Right lung (tissue), 5 donors: ENCODE results near the gene FIP1L1. TPM values are rescaled to one million over a fixed set of nuclear protein-coding genes. Genes with fewer than 3 reads are reported as not detected.
A peak's percentile ranks its signal among the peaks of the same experiment; 100 is the strongest.
"Not testable (repeated sequence)": the region's sequence is repeated elsewhere in the genome, so short reads cannot be mapped to it uniquely, and the experiment has no call there.

Source experiments
- DNase-seq, 2 donors: peaks; one replicate each; pipeline ENCODE4 v3.0.0-alpha.2; 2013
- polyA plus RNA-seq, 5 donors: library from polyadenylated mRNA; unstranded; fragments of 120-200 nt; gene quantifications; one replicate each; pipeline versions ENCODE4 v1.2.1 to v1.2.3, GENCODE V29; 2013; ENCODE audit warnings: inconsistent platforms in 1 of 5, low replicate concordance in 1 of 5; ENCODE audit not compliant: insufficient read length in 5 of 5, insufficient read depth in 1 of 5

Gene FIP1L1
- polyA plus RNA-seq, 5 donors = 67.4 to 100 (median 87.8) TPM

GRCh38 chr4:53466576-53466975 lies 89.1 kb downstream of the FIP1L1 start:
- DNase-seq = not testable (repeated sequence)

- DNase-seq = no peak
Measured at GRCh38 chr4:53476232-53477037, 99.0 kb downstream of the FIP1L1 start.

- no peak for DNase-seq
Measured at GRCh38 chr4:53477038-53477565, 99.7 kb downstream of the FIP1L1 start.

GRCh38 chr4:53477636-53478035 lies 100.2 kb downstream of the FIP1L1 start:
- DNase-seq = no peak

GRCh38 chr4:53478671-53479456 lies 101.4 kb downstream of the FIP1L1 start:
- no peak for DNase-seq

GRCh38 chr4:53479736-53480525 lies 102.5 kb downstream of the FIP1L1 start:
- DNase-seq = no peak

- no peak for DNase-seq
Measured at GRCh38 chr4:53480909-53481308, 103.5 kb downstream of the FIP1L1 start.

GRCh38 chr4:53481586-53481985 lies 104.1 kb downstream of the FIP1L1 start:
- DNase-seq = no peak

GRCh38 chr4:53483250-53483649 lies 105.8 kb downstream of the FIP1L1 start:
- no peak for DNase-seq

- DNase-seq = peak in 1 of 2 donors; percentile 24
Measured at GRCh38 chr4:53484911-53485657, 107.6 kb downstream of the FIP1L1 start.

GRCh38 chr4:53485658-53486040 lies 108.2 kb downstream of the FIP1L1 start:
- DNase-seq = no peak

GRCh38 chr4:53487766-53488165 lies 110.3 kb downstream of the FIP1L1 start:
- DNase-seq = no peak

- no peak for DNase-seq
Measured at GRCh38 chr4:53489279-53489889, 111.9 kb downstream of the FIP1L1 start.

- DNase-seq = no peak
Measured at GRCh38 chr4:53490161-53490956, 112.9 kb downstream of the FIP1L1 start.

- DNase-seq = peak; percentile 56 to 60
Measured at GRCh38 chr4:53490965-53491622, 113.7 kb downstream of the FIP1L1 start.

- DNase-seq = no peak
Measured at GRCh38 chr4:53494851-53495250, 117.4 kb downstream of the FIP1L1 start.

- peak; percentile 28 to 41 for DNase-seq
Measured at GRCh38 chr4:53497487-53498244, 120.2 kb downstream of the FIP1L1 start.

- no peak for DNase-seq
Measured at GRCh38 chr4:53498706-53499105, 121.3 kb downstream of the FIP1L1 start.
